GM12864 (cell line): ENCODE results near the gene OR5A1.
A peak's percentile ranks its signal among the peaks of the same experiment; 100 is the strongest.
"Not testable (repeated sequence)": the region's sequence is repeated elsewhere in the genome, so short reads cannot be mapped to it uniquely, and the experiment has no call there.

Source experiments
- DNase-seq: peaks from one replicate; pipeline ENCODE4 v3.0.0-alpha.2; 2011; ENCODE audit warnings: low read depth
- H3K4me3 ChIP-seq: 2 replicates; pipeline ENCODE4 v1.5.1; 2011; ENCODE audit warnings: mild to moderate bottlenecking, low read depth, low read length, control low read depth
- TF ChIP-seq, protein P1 (sequence below): IDR thresholded peaks from 2 replicates; pipeline ENCODE4 v1.5.1; 2011; ENCODE audit warnings: low read depth, mild to moderate bottlenecking, moderate library complexity, low read length, control low read depth, inconsistent platforms; ENCODE audit errors: missing control alignments

The OR5A1 gene

DNA sequence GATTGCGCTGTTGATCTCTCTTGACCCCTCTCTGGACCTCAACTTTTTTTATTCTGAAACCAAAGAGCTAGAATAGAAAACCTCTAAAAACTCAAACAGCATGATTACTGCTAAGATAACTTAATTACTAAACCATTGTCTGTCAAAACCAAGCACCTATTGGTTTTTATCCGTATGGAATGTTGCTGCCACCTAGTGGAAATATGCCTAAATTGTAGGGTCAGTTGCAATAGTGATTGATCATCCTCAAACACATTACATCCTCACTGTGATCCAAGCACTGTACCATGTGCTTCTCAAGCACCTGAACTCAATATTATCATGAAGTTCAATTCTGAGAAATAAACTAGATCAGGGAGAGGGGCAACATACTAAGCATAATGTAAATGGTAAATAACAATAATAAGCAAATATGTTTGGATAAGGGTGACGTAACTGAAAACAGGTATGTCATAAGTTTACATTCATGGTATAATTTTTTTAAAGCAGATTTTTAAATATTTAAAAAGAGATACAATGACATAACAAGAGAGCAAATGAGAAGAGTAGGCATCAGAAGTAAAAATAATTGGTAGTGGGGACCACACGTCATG is 6.2 kb upstream of the OR5A1 start:
- peak; percentile 35 for DNase-seq
- TF ChIP-seq, protein P1, sequence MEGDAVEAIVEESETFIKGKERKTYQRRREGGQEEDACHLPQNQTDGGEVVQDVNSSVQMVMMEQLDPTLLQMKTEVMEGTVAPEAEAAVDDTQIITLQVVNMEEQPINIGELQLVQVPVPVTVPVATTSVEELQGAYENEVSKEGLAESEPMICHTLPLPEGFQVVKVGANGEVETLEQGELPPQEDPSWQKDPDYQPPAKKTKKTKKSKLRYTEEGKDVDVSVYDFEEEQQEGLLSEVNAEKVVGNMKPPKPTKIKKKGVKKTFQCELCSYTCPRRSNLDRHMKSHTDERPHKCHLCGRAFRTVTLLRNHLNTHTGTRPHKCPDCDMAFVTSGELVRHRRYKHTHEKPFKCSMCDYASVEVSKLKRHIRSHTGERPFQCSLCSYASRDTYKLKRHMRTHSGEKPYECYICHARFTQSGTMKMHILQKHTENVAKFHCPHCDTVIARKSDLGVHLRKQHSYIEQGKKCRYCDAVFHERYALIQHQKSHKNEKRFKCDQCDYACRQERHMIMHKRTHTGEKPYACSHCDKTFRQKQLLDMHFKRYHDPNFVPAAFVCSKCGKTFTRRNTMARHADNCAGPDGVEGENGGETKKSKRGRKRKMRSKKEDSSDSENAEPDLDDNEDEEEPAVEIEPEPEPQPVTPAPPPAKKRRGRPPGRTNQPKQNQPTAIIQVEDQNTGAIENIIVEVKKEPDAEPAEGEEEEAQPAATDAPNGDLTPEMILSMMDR, result peak; percentile 73
- no peak overlapping the region for H3K4me3 ChIP-seq

DNA sequence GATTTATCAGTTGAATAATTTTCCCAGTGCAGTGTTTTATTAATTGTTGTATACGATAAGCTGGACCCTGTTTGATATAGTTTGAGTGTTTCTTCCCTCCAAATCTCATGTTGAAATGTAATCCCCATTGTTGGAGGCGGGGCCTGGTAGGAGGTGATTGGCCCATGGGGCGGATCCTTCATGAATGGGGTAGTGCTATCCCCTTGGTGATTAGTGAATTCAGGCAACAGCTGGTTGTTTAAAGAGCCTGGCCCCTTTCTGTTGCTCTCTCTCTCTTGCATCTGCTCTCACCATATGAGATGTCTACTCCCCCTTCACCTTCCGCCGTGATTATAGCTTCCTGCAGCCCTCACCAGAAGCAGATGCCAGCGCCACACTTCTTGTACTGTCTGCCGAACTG is 1.5 kb downstream of the OR5A1 start:
- H3K4me3 ChIP-seq, result no peak overlapping the region
- DNase-seq, result no peak
- TF ChIP-seq, protein P1, result no peak

DNA sequence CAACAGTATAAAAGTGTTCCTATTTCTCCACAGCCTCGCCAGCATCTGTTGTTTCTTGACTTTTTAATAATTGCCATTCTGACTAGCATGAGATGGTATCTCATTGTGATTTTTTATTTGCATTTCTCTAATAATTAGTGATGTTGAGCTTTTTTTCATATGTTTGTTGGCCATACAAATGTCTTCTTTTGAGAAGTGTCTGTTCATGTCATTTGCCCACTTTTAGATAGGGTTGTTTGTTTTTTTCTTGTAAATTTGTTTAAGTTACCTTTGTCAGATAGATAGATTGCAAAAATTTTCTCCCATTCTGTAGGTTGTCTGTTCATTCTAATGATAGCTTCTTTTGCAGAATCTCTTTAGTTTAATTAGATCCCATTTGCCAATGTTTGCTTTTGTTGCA is 9.4 kb downstream of the OR5A1 start:
- not testable (repeated sequence) for H3K4me3 ChIP-seq, DNase-seq

DNA sequence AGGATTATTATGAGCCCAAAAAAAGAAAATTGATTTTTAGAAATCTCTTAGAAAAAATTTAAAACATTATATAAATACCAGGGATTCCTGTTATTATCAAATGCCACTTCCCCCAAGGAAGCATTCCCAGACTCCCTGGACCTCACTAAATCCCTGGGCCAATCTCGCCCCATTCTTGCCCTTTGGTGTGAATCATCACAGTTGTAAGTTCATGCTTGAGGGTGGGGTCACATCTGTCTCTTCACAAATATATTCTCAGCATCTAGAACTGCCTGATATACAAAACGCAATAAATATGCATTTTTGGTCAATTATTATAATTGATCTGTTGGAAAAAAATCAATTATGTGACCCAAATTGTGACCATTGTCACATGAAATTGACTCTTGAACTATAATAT is 12.2 kb downstream of the OR5A1 start:
- TF ChIP-seq, protein P1, result no peak
- no peak for DNase-seq
- no peak overlapping the region for H3K4me3 ChIP-seq

DNA sequence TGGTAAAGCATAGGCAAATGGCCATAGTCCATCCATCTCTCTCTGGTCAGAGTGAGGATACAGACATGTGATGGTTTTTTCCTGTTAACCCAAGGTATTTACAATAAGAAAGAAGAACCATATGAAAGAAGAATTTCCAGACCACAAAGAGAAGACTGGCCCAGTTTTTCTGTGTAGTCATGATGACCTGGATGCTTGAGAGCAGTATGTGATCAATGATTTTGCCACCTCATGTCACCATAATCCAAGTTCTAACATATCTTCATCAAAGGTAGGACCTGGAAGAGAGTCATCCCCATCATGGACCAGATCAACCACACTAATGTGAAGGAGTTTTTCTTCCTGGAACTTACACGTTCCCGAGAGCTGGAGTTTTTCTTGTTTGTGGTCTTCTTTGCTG is 20.4 kb downstream of the OR5A1 start, which contains the start of gene OR4D6:
Gene OR4D6 (plus strand): TSS at position 301 of the 400 bp plus-strand sequence. CDS start 0 bp downstream, at position 301.
- no peak within 1 kb of the TSS for H3K4me3 ChIP-seq
- TF ChIP-seq, protein P1, result no peak
- DNase-seq, result no peak

DNA sequence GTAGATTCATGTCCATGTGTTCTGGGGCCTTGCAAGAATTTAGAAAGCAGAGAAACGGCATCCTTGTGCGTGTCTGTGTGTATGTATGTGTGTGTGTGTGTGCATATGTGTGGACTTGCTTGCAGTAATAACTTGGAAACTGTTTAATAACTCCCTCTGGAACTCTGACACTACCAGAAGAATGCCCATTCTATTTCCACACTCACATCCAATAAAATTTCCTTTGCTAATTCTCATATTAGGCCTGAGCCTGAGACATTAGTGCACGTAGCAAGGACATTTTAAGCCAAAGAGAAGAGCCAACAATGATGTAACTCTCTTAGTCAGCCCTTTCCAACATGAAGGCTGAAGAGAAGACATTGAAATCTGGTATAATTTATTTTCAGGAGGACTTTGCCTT is 23.6 kb downstream of the OR5A1 start:
- TF ChIP-seq, protein P1, result no peak
- DNase-seq, result no peak
- no peak overlapping the region for H3K4me3 ChIP-seq

DNA sequence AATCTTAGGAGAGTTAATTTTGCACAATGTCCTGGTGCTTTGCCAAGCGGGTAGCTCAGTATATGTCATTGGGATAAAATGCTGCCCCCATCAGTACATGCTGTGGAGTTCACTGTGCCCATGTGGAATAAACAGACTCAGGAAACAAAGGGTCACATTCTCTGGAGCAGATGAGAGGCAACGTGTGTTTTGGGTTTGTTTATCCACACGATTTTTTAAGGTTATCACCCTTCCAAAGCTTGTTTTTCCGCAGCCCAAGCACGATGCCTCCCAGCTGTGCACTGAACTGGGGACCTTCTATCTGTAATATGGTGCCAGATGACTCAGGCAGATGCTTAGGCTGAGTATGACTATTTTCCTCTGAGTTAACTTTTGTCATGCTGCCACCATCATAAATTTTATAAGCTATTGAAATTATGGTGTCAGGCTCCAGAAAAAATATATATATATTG is 26.9 kb downstream of the OR5A1 start:
- no peak for DNase-seq
- TF ChIP-seq, protein P1, result no peak
- no peak overlapping the region for H3K4me3 ChIP-seq

DNA sequence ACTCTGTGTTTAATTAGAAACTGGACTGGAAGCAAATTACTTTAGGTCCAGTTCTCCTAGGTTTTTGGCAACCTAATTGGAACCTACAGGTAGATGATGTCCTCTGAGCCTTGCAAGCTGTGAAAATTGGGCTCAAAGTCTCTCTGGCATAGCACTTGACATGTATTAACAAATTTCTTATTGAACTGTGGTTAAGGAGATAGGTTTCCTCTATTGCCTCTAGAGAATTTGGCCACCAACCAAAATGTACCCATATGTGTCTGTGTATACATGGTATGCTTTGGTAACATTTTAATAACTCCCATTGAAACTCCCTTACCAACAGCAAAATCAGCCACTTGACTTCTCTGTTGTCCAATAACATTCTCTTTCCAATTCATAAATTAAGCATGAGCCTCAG is 36.7 kb downstream of the OR5A1 start, which contains the start of gene OR4D10:
Gene OR4D10 (plus strand): TSS at position 301 of the 400 bp plus-strand sequence. CDS start 4,115 bp downstream, outside the sequence.
- no peak for DNase-seq
- TF ChIP-seq, protein P1, result no peak

More for the DNA sequence above, 36.7 kb downstream of the OR5A1 start, which contains the start of gene OR4D10:
- no peak within 1 kb of the TSS for H3K4me3 ChIP-seq
